Panc1 (cell line): ENCODE measurements around the gene DDX46.

Source experiments
- CTCF ChIP-seq: fragments of 450-650 bp; IDR thresholded peaks from 2 replicates; pipeline ENCODE4 v1.5.1; 2017; ENCODE audit warnings: mild to moderate bottlenecking
- POLR2AphosphoS5 ChIP-seq: IDR thresholded peaks from 2 replicates; pipeline ENCODE4 v1.6.1; 2012; ENCODE audit warnings: mild to moderate bottlenecking, low read depth, low read length, moderate library complexity

- TF ChIP-seq CTCF (no peak), POLR2AphosphoS5 (no peak)
These were observed 34.5 kb downstream of the DDX46 start for GRCh38 chr5:134793111-134793510.
